ENCODE measurements around the gene ZNF532.

DNA sequence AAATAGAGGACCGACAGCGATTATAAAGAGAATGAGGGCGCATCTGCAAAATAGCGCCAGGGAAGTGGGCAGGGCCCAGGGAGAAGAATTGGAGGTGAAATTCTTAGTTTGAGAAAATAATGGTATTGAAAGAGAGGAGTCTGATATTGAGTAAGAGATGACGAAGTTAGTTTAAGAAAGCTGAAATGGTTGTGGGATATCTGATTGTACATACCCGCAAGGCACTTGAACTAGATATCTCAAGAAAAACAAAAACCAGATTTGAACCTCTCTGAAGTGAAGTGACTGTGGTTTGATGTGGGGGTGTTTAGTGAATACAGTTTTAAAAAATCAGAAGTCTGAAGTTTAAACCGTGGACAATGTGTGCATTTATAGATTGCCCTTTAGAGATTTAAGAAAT is 38.9 kb downstream of the ZNF532 start:
- TF ChIP-seq POLR2AphosphoS5 (IDR thresholded peaks at IDR 0.05; ENCODE audit: low read depth, low read length) (no peak), SIN3A (IDR thresholded peaks at IDR 0.05; ENCODE audit: borderline replicate concordance, insufficient read depth, low read depth, low read length) (no peak), TCF7L2 (IDR thresholded peaks at IDR 0.05; ENCODE audit: low read depth, low read length) (no peak)
- TF ChIP-seq, protein P1, sequence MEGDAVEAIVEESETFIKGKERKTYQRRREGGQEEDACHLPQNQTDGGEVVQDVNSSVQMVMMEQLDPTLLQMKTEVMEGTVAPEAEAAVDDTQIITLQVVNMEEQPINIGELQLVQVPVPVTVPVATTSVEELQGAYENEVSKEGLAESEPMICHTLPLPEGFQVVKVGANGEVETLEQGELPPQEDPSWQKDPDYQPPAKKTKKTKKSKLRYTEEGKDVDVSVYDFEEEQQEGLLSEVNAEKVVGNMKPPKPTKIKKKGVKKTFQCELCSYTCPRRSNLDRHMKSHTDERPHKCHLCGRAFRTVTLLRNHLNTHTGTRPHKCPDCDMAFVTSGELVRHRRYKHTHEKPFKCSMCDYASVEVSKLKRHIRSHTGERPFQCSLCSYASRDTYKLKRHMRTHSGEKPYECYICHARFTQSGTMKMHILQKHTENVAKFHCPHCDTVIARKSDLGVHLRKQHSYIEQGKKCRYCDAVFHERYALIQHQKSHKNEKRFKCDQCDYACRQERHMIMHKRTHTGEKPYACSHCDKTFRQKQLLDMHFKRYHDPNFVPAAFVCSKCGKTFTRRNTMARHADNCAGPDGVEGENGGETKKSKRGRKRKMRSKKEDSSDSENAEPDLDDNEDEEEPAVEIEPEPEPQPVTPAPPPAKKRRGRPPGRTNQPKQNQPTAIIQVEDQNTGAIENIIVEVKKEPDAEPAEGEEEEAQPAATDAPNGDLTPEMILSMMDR (IDR thresholded peaks at IDR 0.05), result no peak
- TF ChIP-seq, protein P2, sequence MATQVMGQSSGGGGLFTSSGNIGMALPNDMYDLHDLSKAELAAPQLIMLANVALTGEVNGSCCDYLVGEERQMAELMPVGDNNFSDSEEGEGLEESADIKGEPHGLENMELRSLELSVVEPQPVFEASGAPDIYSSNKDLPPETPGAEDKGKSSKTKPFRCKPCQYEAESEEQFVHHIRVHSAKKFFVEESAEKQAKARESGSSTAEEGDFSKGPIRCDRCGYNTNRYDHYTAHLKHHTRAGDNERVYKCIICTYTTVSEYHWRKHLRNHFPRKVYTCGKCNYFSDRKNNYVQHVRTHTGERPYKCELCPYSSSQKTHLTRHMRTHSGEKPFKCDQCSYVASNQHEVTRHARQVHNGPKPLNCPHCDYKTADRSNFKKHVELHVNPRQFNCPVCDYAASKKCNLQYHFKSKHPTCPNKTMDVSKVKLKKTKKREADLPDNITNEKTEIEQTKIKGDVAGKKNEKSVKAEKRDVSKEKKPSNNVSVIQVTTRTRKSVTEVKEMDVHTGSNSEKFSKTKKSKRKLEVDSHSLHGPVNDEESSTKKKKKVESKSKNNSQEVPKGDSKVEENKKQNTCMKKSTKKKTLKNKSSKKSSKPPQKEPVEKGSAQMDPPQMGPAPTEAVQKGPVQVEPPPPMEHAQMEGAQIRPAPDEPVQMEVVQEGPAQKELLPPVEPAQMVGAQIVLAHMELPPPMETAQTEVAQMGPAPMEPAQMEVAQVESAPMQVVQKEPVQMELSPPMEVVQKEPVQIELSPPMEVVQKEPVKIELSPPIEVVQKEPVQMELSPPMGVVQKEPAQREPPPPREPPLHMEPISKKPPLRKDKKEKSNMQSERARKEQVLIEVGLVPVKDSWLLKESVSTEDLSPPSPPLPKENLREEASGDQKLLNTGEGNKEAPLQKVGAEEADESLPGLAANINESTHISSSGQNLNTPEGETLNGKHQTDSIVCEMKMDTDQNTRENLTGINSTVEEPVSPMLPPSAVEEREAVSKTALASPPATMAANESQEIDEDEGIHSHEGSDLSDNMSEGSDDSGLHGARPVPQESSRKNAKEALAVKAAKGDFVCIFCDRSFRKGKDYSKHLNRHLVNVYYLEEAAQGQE (IDR thresholded peaks at IDR 0.05; ENCODE audit: insufficient read depth in 1 of 2, low read depth in 2 of 2, low read length in 1 of 2), result no peak
